GM21825 (cell line): ENCODE measurements around the gene IPO4.
"Not testable (repeated sequence)": the region's sequence is repeated elsewhere in the genome, so short reads cannot be mapped to it uniquely, and the experiment has no call there.

ENCODE experiments used
- ATAC-seq: cut with Tn5 transposase; IDR thresholded peaks from one replicate; pipeline ENCODE4 v1.9.1; 2021; ENCODE audit warnings: mild to moderate bottlenecking, moderate library complexity; ENCODE audit not compliant: unreplicated experiment

The IPO4 gene

GRCh38 chr14:24188251-24189058 is at the start of gene IPO4:
Gene IPO4 (minus strand): TSS chr14:24188816. CDS start chr14:24188787, 29 bp downstream.
- peak; percentile 85 for ATAC-seq

- no peak for ATAC-seq
Measured at GRCh38 chr14:24238123-24238522, 49.5 kb upstream of the IPO4 start.

GRCh38 chr14:24237463-24237955 is 48.9 kb upstream of the IPO4 start:
- ATAC-seq, result no peak

- no peak for ATAC-seq
Measured at GRCh38 chr14:24236689-24237462, 48.3 kb upstream of the IPO4 start.

GRCh38 chr14:24235804-24236688 is 47.4 kb upstream of the IPO4 start:
- ATAC-seq, result no peak

- ATAC-seq, result no peak
Measured at GRCh38 chr14:24234095-24235005, 45.7 kb upstream of the IPO4 start.

- ATAC-seq, result no peak
Measured at GRCh38 chr14:24233538-24233866, 44.9 kb upstream of the IPO4 start.

GRCh38 chr14:24232645-24233537 is 44.3 kb upstream of the IPO4 start, which contains the start of gene GMPR2:
Gene GMPR2 (plus strand): TSS chr14:24232929. CDS start chr14:24233254, 325 bp downstream.
- ATAC-seq, result peak; percentile 47

- peak; percentile 71 for ATAC-seq
Measured at GRCh38 chr14:24232121-24232644, 43.6 kb upstream of the IPO4 start, which contains the start of gene NEDD8. Gene NEDD8 (minus strand): TSS chr14:24232367. CDS start chr14:24232267, 100 bp downstream.

- ATAC-seq, result peak; percentile 17
Measured at GRCh38 chr14:24231263-24232120, 42.9 kb upstream of the IPO4 start.

- ATAC-seq, result no peak
Measured at GRCh38 chr14:24228902-24229301, 40.3 kb upstream of the IPO4 start.

- ATAC-seq, result no peak
Measured at GRCh38 chr14:24226473-24226872, 37.9 kb upstream of the IPO4 start.

GRCh38 chr14:24224618-24225071 is 36.0 kb upstream of the IPO4 start:
- no peak for ATAC-seq

GRCh38 chr14:24222987-24223386 is 34.4 kb upstream of the IPO4 start:
- ATAC-seq, result not testable (repeated sequence)

- ATAC-seq, result no peak
Measured at GRCh38 chr14:24219521-24219920, 30.9 kb upstream of the IPO4 start.

- no peak for ATAC-seq
Measured at GRCh38 chr14:24219080-24219479, 30.5 kb upstream of the IPO4 start.

GRCh38 chr14:24216876-24217275 is 28.3 kb upstream of the IPO4 start:
- ATAC-seq, result not testable (repeated sequence)
